ENCODE data around the gene FBXW11.

DNA sequence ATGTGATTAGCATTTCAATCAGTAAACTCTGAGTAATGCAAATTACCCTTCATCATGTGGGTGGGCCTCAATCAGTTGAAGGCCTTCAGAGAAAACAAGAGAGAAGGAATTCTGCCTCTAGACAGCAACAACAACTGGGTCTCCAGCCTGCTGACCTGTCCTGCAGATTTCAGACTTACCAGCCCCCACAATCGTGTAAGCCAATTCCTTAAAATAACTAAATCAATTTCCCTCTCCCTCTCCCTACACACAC, 41.7 kb upstream of the FBXW11 start:
- TF ChIP-seq, protein P1, sequence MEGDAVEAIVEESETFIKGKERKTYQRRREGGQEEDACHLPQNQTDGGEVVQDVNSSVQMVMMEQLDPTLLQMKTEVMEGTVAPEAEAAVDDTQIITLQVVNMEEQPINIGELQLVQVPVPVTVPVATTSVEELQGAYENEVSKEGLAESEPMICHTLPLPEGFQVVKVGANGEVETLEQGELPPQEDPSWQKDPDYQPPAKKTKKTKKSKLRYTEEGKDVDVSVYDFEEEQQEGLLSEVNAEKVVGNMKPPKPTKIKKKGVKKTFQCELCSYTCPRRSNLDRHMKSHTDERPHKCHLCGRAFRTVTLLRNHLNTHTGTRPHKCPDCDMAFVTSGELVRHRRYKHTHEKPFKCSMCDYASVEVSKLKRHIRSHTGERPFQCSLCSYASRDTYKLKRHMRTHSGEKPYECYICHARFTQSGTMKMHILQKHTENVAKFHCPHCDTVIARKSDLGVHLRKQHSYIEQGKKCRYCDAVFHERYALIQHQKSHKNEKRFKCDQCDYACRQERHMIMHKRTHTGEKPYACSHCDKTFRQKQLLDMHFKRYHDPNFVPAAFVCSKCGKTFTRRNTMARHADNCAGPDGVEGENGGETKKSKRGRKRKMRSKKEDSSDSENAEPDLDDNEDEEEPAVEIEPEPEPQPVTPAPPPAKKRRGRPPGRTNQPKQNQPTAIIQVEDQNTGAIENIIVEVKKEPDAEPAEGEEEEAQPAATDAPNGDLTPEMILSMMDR (IDR thresholded peaks at IDR 0.05) = no peak
- TF ChIP-seq POLR2A (IDR thresholded peaks at IDR 0.05) = no peak
